Measurements from ENCODE around the gene CCDC182.

Gene CCDC182

GRCh38 chr17:57751348-57751971 lies 6.4 kb upstream of the CCDC182 start:
- no peak overlapping the region for H3K4me3 ChIP-seq (ENCODE audit: low read depth, low read length)
- DNase-seq (ENCODE audit: low read depth) = peak; percentile 11
- TF ChIP-seq CTCF (conservative IDR thresholded peaks at IDR 0.05; ENCODE audit: low read depth, low read length) = no peak

DNA sequence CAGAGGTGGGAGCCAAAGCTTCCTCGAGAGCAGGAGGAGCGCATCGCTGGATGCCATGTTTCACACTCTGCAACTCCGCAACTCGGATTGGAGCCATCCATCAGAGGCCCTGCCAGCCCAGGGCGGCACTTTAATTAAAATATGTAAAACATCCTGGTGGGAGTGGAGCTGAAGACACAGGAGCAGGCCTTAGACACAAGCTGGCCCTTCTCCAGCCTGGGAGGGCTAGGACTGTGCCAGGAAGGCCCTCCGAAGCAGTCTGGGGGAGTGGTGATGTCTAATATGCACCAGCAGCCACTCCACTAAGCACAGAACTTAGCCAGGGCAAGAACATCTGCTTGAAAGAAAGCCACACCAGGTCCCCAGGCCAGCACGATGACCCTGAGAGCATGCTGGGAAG lies 5.8 kb upstream of the CCDC182 start:
- no peak for DNase-seq (ENCODE audit: low read depth)
- no peak overlapping the region for H3K4me3 ChIP-seq (ENCODE audit: low read depth, low read length)
- no peak for TF ChIP-seq CTCF (conservative IDR thresholded peaks at IDR 0.05; ENCODE audit: low read depth, low read length)

DNA sequence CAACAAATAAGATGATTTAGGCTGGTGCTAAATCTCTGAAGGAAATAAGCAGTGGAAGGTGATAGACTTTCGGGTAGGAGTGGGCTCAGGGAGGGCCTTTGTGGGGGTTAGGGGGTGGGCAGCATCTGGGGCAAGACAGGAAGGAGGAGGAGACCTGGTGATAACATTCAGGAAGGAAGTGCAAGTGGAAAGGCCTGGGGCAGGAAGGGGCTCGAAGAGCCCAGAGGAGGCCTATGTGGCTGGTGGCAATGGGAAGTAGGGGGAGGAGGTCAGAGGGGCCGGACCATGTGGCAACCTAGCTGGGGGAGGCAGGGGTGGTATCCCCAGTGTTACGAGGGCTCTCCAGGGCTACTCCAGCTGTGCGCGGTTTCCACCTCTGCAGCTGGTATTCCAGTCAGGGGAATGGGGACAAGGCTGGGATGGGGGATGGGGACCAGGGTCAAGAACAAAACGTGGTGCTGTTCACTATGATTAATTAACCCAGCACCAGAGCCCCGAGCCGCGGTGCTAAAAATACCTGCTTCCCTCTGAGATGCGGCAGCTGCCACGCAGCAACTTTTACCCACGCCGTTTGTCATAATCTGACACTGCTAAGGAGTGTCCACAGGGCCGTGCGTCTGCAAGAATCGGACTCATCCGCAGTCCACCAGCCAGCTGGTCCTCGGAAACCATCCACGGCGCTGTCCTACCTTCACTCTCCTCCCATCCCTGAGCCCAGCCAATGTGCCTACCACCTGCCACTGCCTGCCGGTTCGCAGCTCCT lies 5.2 kb upstream of the CCDC182 start:
- DNase-seq (ENCODE audit: low read depth) = no peak
- H3K4me3 ChIP-seq (ENCODE audit: low read depth, low read length) = no peak overlapping the region
- TF ChIP-seq CTCF (conservative IDR thresholded peaks at IDR 0.05; ENCODE audit: low read depth, low read length) = no peak

GRCh38 chr17:57749701-57750100 lies 4.6 kb upstream of the CCDC182 start:
- no peak for TF ChIP-seq CTCF (conservative IDR thresholded peaks at IDR 0.05; ENCODE audit: low read depth, low read length)
- no peak for DNase-seq (ENCODE audit: low read depth)
- H3K4me3 ChIP-seq (ENCODE audit: low read depth, low read length) = no peak overlapping the region

DNA sequence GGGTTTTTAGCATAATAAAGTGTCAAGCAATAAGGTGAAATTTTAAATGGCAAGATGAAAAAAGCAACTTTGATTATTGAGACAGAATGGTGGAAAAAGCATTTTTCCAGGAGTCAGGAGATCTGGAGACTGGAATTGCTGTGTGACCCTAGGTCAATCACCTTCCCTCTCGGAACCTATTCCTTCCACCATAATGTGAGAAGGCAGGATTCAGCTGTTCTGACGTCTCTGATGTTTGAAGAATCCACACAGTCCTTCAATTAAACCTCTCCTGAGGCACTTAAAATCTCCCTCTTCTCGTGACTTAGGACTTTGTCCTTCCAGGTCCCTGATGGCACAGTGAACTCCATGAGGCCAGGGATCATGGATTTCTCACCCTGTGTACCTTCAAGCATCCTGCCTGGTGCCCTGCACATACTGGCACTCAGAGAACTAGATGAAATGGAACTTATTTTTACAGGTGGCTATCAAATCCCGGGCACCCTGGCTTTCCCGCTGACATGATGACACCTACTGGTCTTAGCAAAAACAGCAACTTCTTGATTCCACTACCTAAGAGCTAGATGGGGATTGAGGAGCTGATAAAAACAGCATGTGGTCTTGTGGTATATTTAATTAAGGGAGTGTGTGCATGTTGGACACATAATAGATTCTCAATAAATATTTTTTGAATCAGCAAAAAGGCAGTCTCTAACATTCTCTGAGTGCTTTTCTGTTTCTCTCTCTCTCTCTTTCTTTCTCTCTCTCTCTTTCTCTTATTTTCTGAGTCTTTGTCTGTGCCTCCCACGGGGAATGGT lies 2.3 kb upstream of the CCDC182 start:
- no peak overlapping the region for H3K4me3 ChIP-seq (ENCODE audit: low read depth, low read length)
- peak; percentile 84 for TF ChIP-seq CTCF (conservative IDR thresholded peaks at IDR 0.05; ENCODE audit: low read depth, low read length)
- DNase-seq (ENCODE audit: low read depth) = peak; percentile 86

DNA sequence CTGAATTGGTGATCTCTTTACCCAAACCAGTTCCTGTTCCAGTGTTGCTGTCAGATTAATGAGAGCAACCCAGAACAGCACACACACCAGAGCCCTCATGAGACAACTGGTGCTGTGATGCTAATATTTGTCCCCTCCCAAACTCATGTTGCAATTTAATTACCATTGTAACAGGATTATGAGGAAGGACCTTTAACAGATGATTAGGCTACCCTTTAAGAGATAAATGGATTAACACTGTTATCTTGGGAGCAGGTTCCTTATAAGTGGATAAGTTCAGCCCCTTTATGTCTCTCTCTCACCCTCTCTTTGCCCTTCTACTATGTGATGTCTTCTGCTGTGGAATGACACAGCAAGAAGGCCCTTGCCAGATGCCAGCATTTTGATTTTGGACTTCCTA lies 1.1 kb upstream of the CCDC182 start:
- no peak for DNase-seq (ENCODE audit: low read depth)
- no peak for TF ChIP-seq CTCF (conservative IDR thresholded peaks at IDR 0.05; ENCODE audit: low read depth, low read length)
- no peak overlapping the region for H3K4me3 ChIP-seq (ENCODE audit: low read depth, low read length)

Data from choroid plexus epithelial cell (primary cell).